Loucy (cell line): ENCODE results near the gene VSIG10.

ENCODE experiments used
- H2AFZ ChIP-seq: fragments of 200-600 bp; sonication (generic); 2 replicates; pipeline ENCODE4 v1.6.0; 2016; ENCODE audit warnings: antibody characterized with exemption, mild to moderate bottlenecking, low read length, moderate library complexity
- H3F3A ChIP-seq: fragments of 200-600 bp; 2 replicates; pipeline ENCODE4 v1.6.0; 2016; ENCODE audit warnings: antibody characterized with exemption, low read depth, mild to moderate bottlenecking
- H3K27me3 ChIP-seq: fragments of 200-600 bp; sonication (generic); 2 replicates; pipeline ENCODE4 v1.6.1; 2014; ENCODE audit warnings: low read length, mild to moderate bottlenecking; ENCODE audit not compliant: insufficient read depth, poor library complexity, severe bottlenecking
- H3K36me3 ChIP-seq: fragments of 200-600 bp; sonication (generic); 2 replicates; pipeline ENCODE4 v1.6.1; 2016; ENCODE audit warnings: low read length; ENCODE audit not compliant: insufficient read depth
- H3K4me1 ChIP-seq: fragments of 200-600 bp; sonication (generic); 2 replicates; pipeline ENCODE4 v1.5.1; 2014; ENCODE audit warnings: low read length, mild to moderate bottlenecking; ENCODE audit not compliant: insufficient read depth, poor library complexity, severe bottlenecking
- H3K4me2 ChIP-seq: fragments of 200-600 bp; sonication (generic); 2 replicates; pipeline ENCODE4 v1.6.0; 2014; ENCODE audit warnings: antibody characterized with exemption, low read length, low read depth, mild to moderate bottlenecking; ENCODE audit not compliant: poor library complexity, severe bottlenecking
- H3K4me3 ChIP-seq: fragments of 200-600 bp; sonication (generic); 2 replicates; pipeline ENCODE4 v1.5.1; 2014; ENCODE audit warnings: low read length, mild to moderate bottlenecking, mixed read lengths; ENCODE audit not compliant: poor library complexity, severe bottlenecking
- H3K79me2 ChIP-seq: fragments of 200-600 bp; sonication (generic); 2 replicates; pipeline ENCODE4 v1.6.1; 2014; ENCODE audit warnings: low read length; ENCODE audit not compliant: insufficient read depth
- H3K9ac ChIP-seq: fragments of 200-600 bp; sonication (generic); 2 replicates; pipeline ENCODE4 v1.6.0; 2014; ENCODE audit warnings: mild to moderate bottlenecking, low read depth, low read length, moderate library complexity; ENCODE audit not compliant: poor library complexity, severe bottlenecking
- H3K9me2 ChIP-seq: fragments of 200-600 bp; sonication (generic); replicated peaks from 2 replicates; pipeline ENCODE4 v1.6.1; 2016; ENCODE audit warnings: low read depth, low read length, mixed read lengths
- H3K9me3 ChIP-seq: fragments of 200-600 bp; sonication (generic); 2 replicates; pipeline ENCODE4 v1.6.1; 2014; ENCODE audit warnings: mild to moderate bottlenecking, antibody characterized with exemption, low read length, low read depth; ENCODE audit not compliant: insufficient read depth
- H4K20me1 ChIP-seq: fragments of 200-600 bp; sonication (generic); 2 replicates; pipeline ENCODE4 v1.6.0; 2014; ENCODE audit warnings: antibody characterized with exemption, low read length, mild to moderate bottlenecking; ENCODE audit not compliant: insufficient read depth, poor library complexity, severe bottlenecking
- EZH2phosphoT487 ChIP-seq: fragments of 200-600 bp; IDR thresholded peaks from 2 replicates; pipeline ENCODE4 v1.6.1; 2018; ENCODE audit warnings: antibody characterized with exemption, mild to moderate bottlenecking, moderate library complexity, borderline replicate concordance
- TF ChIP-seq, protein P1 (sequence below): fragments of 200-600 bp; sonication (generic); conservative IDR thresholded peaks from 2 replicates; pipeline ENCODE4 v1.5.1; 2014; ENCODE audit warnings: mild to moderate bottlenecking, antibody characterized with exemption, low read length

Gene VSIG10

DNA sequence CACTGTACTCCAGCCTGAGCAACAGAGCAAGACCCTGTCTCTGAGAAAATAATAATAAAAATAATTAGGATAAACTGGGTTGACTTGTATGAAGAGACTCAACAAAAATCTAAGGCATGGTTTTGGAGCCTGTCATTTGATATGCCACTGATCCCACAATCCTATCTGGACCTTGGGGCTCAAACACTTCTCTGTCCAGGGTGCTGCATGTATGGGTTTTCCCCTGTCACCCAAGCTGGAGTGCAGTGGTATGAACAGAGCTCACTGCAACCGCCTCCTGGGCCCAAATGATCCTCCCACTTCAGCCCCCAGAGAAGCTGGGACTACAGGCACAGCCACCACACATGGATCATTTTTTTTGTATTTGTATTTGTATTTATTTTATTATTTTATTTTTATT, 5.3 kb upstream of the VSIG10 start:
- no peak overlapping the region for H3K4me2 ChIP-seq
- TF ChIP-seq, protein P1, sequence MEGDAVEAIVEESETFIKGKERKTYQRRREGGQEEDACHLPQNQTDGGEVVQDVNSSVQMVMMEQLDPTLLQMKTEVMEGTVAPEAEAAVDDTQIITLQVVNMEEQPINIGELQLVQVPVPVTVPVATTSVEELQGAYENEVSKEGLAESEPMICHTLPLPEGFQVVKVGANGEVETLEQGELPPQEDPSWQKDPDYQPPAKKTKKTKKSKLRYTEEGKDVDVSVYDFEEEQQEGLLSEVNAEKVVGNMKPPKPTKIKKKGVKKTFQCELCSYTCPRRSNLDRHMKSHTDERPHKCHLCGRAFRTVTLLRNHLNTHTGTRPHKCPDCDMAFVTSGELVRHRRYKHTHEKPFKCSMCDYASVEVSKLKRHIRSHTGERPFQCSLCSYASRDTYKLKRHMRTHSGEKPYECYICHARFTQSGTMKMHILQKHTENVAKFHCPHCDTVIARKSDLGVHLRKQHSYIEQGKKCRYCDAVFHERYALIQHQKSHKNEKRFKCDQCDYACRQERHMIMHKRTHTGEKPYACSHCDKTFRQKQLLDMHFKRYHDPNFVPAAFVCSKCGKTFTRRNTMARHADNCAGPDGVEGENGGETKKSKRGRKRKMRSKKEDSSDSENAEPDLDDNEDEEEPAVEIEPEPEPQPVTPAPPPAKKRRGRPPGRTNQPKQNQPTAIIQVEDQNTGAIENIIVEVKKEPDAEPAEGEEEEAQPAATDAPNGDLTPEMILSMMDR = no peak

DNA sequence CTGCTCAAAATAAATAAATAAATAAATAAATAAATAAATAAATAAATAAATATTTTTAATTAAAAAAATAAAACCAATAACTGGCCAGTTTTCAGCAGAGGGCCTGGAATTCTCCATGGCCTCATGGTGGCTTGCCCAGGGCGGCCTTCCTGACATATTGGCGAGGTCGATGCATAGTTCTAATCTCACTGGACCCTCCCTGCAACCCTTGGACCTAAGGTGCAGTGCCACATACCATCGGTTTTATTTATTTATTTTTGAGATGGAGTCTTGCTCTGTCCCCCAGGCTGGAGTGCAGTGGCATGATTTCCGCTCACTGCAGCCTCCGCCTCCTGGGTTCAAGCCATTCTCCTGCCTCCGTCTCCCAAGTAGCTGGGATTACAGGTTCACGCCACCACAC, 3.9 kb upstream of the VSIG10 start:
- Histone ChIP-seq H3K9me3 (no peaks in the 10 kb centered on the region), H3K79me2 (no peaks in the 10 kb centered on the region), H3F3A (no peaks in the 10 kb centered on the region), H3K4me1 (peaks cover 4% of the 10 kb centered on the region), H3K36me3 (no peaks in the 10 kb centered on the region), H3K4me3 (no peak overlapping the region), H4K20me1 (no peaks in the 10 kb centered on the region), H3K9ac (no peak overlapping the region), H3K27me3 (no peaks in the 10 kb centered on the region), H3K9me2 (no peaks in the 10 kb centered on the region), H2AFZ (no peak overlapping the region), H3K4me2 (no peak overlapping the region)
- no peak for TF ChIP-seq EZH2phosphoT487
- TF ChIP-seq, protein P1 = no peak

More for the DNA sequence above, 5.3 kb upstream of the VSIG10 start:
- no peaks in the 10 kb centered on the region for H3K9me2 ChIP-seq
- no peaks in the 10 kb centered on the region for H4K20me1 ChIP-seq
- no peak overlapping the region for H2AFZ ChIP-seq
- H3K79me2 ChIP-seq = no peaks in the 10 kb centered on the region
- H3K4me3 ChIP-seq = no peak overlapping the region
- H3K9ac ChIP-seq = no peak overlapping the region
- H3K27me3 ChIP-seq = no peaks in the 10 kb centered on the region
- no peaks in the 10 kb centered on the region for H3F3A ChIP-seq
- H3K4me1 ChIP-seq = peaks cover 3% of the 10 kb centered on the region
- H3K9me3 ChIP-seq = no peaks in the 10 kb centered on the region
- H3K36me3 ChIP-seq = no peaks in the 10 kb centered on the region

DNA sequence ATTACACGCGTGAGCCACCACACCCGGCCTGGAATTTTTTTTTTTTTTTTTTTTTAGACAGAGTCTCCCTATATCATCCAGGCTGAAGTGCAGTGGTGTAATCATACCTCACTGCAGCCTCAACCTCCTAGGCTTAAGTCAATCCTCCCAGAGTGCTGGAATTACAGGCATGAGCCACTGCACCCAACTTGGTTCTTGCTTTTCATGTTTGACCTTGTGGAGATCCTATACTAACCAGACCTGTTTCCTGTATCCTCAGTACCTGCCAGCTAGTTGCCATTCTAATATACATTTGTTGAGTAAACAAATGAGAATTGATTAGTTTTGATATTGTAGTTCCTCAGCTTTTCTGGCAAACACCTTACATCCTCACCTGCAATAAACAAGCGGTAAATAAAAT, 3.2 kb upstream of the VSIG10 start:
- Histone ChIP-seq H2AFZ (no peak overlapping the region), H3K36me3 (no peaks in the 10 kb centered on the region), H3K9me2 (no peaks in the 10 kb centered on the region), H3K4me2 (no peak overlapping the region), H3K79me2 (no peaks in the 10 kb centered on the region), H3K9me3 (no peaks in the 10 kb centered on the region), H4K20me1 (no peaks in the 10 kb centered on the region), H3F3A (no peaks in the 10 kb centered on the region), H3K4me3 (no peak overlapping the region), H3K27me3 (no peaks in the 10 kb centered on the region), H3K4me1 (peaks cover 4% of the 10 kb centered on the region), H3K9ac (no peak overlapping the region)
- no peak for TF ChIP-seq EZH2phosphoT487
- TF ChIP-seq, protein P1 = no peak
